H9 (cell line): ENCODE results near the gene LARGE1. TPM values are rescaled to one million over a fixed set of nuclear protein-coding genes. Genes with fewer than 3 reads are reported as not detected.

Source experiments
- DNase-seq: peaks from one replicate; pipeline ENCODE4 v3.0.0-alpha.2; 2017
- H2AFZ ChIP-seq: one replicate; pipeline ENCODE4 v1.6.1; 2013; ENCODE audit warnings: mild to moderate bottlenecking, low read length, control low read depth, moderate library complexity
- H2AK5ac ChIP-seq: 2 replicates; pipeline ENCODE4 v1.6.1; 2013; ENCODE audit warnings: low read length, control low read depth, mixed read lengths; ENCODE audit not compliant: insufficient read length
- H2BK120ac ChIP-seq: one replicate; pipeline ENCODE4 v1.6.1; 2013; ENCODE audit warnings: low read depth, mild to moderate bottlenecking, low read length, control low read depth, inconsistent platforms; ENCODE audit not compliant: poor library complexity, severe bottlenecking
- H2BK12ac ChIP-seq: 2 replicates; pipeline ENCODE4 v1.6.1; 2013; ENCODE audit warnings: low read length, control low read depth, mixed read lengths, low read depth; ENCODE audit not compliant: insufficient read length
- H2BK15ac ChIP-seq: 2 replicates; pipeline ENCODE4 v1.6.1; 2013; ENCODE audit warnings: low read depth, low read length, control low read depth
- H2BK20ac ChIP-seq: one replicate; pipeline ENCODE4 v1.6.1; 2013; ENCODE audit warnings: low read depth, mild to moderate bottlenecking, low read length, control low read depth, inconsistent platforms; ENCODE audit not compliant: poor library complexity, severe bottlenecking
- H2BK5ac ChIP-seq: 2 replicates; pipeline ENCODE4 v1.6.1; 2013; ENCODE audit warnings: low read length, control low read depth, mixed read lengths; ENCODE audit not compliant: insufficient read length
- H3K14ac ChIP-seq: 2 replicates; pipeline ENCODE4 v1.6.1; 2013; ENCODE audit warnings: low read length, control low read depth; ENCODE audit not compliant: insufficient read depth
- H3K18ac ChIP-seq: 2 replicates; pipeline ENCODE4 v1.6.1; 2013; ENCODE audit warnings: low read depth, mild to moderate bottlenecking, mixed read lengths, low read length, control low read depth; ENCODE audit not compliant: insufficient read length
- H3K23ac ChIP-seq: 2 replicates; pipeline ENCODE4 v1.6.1; 2013; ENCODE audit warnings: low read length, control low read depth, mixed read lengths, low read depth; ENCODE audit not compliant: insufficient read length
- H3K23me2 ChIP-seq: 2 replicates; pipeline ENCODE4 v1.6.1; 2013; ENCODE audit warnings: low read depth, mild to moderate bottlenecking, mixed read lengths, low read length, control low read depth; ENCODE audit not compliant: insufficient read length, poor library complexity, severe bottlenecking
- H3K27ac ChIP-seq: 2 replicates; pipeline ENCODE4 v1.5.1; 2013; ENCODE audit warnings: low read length, control low read depth, mixed read lengths, low read depth; ENCODE audit not compliant: insufficient read length
- H3K27me3 ChIP-seq: 2 replicates; pipeline ENCODE4 v1.6.1; 2013; ENCODE audit warnings: low read length, control low read depth, inconsistent platforms; ENCODE audit not compliant: insufficient read depth
- H3K4ac ChIP-seq: 2 replicates; pipeline ENCODE4 v1.6.1; 2013; ENCODE audit warnings: low read depth, mild to moderate bottlenecking, control low read depth, inconsistent platforms, low read length, moderate library complexity
- H3K4me1 ChIP-seq: 2 replicates; pipeline ENCODE4 v1.6.1; 2013; ENCODE audit warnings: low read length, control low read depth, inconsistent platforms; ENCODE audit not compliant: insufficient read depth
- H3K4me2 ChIP-seq: 2 replicates; pipeline ENCODE4 v1.6.1; 2013; ENCODE audit warnings: low read length, control low read depth, mixed read lengths; ENCODE audit not compliant: insufficient read length, insufficient read depth
- H3K56ac ChIP-seq: 2 replicates; pipeline ENCODE4 v1.6.1; 2013; ENCODE audit warnings: low read depth, mild to moderate bottlenecking, mixed read lengths, low read length, control low read depth; ENCODE audit not compliant: insufficient read length
- H3K79me1 ChIP-seq: 2 replicates; pipeline ENCODE4 v1.6.1; 2013; ENCODE audit warnings: low read depth, mild to moderate bottlenecking, moderate library complexity, low read length, control low read depth, inconsistent platforms; ENCODE audit not compliant: insufficient read depth, poor library complexity, severe bottlenecking
- H3K79me2 ChIP-seq: 2 replicates; pipeline ENCODE4 v1.6.1; 2013; ENCODE audit warnings: low read length, control low read depth, inconsistent platforms; ENCODE audit not compliant: insufficient read depth
- H3K9ac ChIP-seq: 2 replicates; pipeline ENCODE4 v1.6.1; 2013; ENCODE audit warnings: low read length, control low read depth, mixed read lengths; ENCODE audit not compliant: insufficient read length; ENCODE audit errors: extremely low read depth
- H3K9me3 ChIP-seq: one replicate; pipeline ENCODE4 v1.6.1; 2013; ENCODE audit warnings: low read depth, low read length, inconsistent platforms; ENCODE audit not compliant: control insufficient read depth
- H3T11ph ChIP-seq: one replicate; pipeline ENCODE4 v1.6.1; 2013; ENCODE audit warnings: mild to moderate bottlenecking, low read length, control low read depth, inconsistent platforms
- H4K20me1 ChIP-seq: one replicate; pipeline ENCODE4 v1.6.1; 2013; ENCODE audit not compliant: control insufficient read depth, insufficient read length, insufficient read depth
- H4K5ac ChIP-seq: 2 replicates; pipeline ENCODE4 v1.6.1; 2013; ENCODE audit warnings: low read depth, mild to moderate bottlenecking, mixed read lengths, low read length, control low read depth; ENCODE audit not compliant: insufficient read length
- H4K8ac ChIP-seq: replicated peaks from 2 replicates; pipeline ENCODE4 v1.6.1; 2013; ENCODE audit warnings: low read length, control low read depth, mixed read lengths, low read depth; ENCODE audit not compliant: insufficient read length
- H4K91ac ChIP-seq: 2 replicates; pipeline ENCODE4 v1.6.1; 2013; ENCODE audit warnings: low read depth, mild to moderate bottlenecking, moderate library complexity, mixed read lengths, low read length, control low read depth; ENCODE audit not compliant: insufficient read length
- H3K27ac Mint-ChIP-seq, 3 experiments: 2 replicates in 2 of 3; 3 replicates in 1 of 3; pipeline ENCODE4 v1.8.0; 2020 to 2021; ENCODE audit warnings: mixed read lengths in 3 of 3, mild to moderate bottlenecking in 1 of 3, moderate library complexity in 1 of 3
- H3K27me3 Mint-ChIP-seq: 2 replicates; pipeline ENCODE4 v1.8.0; 2021; ENCODE audit warnings: low read depth, mild to moderate bottlenecking, moderate library complexity, mixed read lengths
- H3K36me3 Mint-ChIP-seq, 3 experiments: 2 replicates in 2 of 3; 3 replicates in 1 of 3; pipeline ENCODE4 v1.8.0; 2020 to 2021; ENCODE audit warnings: low read depth in 3 of 3, mixed read lengths in 3 of 3; ENCODE audit not compliant: insufficient read depth in 1 of 3
- H3K4me1 Mint-ChIP-seq, 2 experiments: 2 replicates each; pipeline ENCODE4 v1.8.0; 2020; ENCODE audit warnings: mixed read lengths in 2 of 2
- H3K4me3 Mint-ChIP-seq, 2 experiments: 2 replicates in 1 of 2; 3 replicates in 1 of 2; pipeline ENCODE4 v1.8.0; 2020 to 2021; ENCODE audit warnings: mild to moderate bottlenecking in 2 of 2, mixed read lengths in 2 of 2, moderate library complexity in 1 of 2
- H3K9me3 Mint-ChIP-seq, 2 experiments: 2 replicates in 1 of 2; 3 replicates in 1 of 2; pipeline ENCODE4 v1.8.0; 2020; ENCODE audit warnings: mild to moderate bottlenecking in 2 of 2, mixed read lengths in 2 of 2, moderate library complexity in 1 of 2
- CTCF ChIP-seq: fragments of 200-600 bp; sonication (generic); conservative IDR thresholded peaks from 3 replicates; pipeline ENCODE4 v1.8.0; 2021; ENCODE audit warnings: antibody characterized with exemption, mild to moderate bottlenecking
- WGBS: extraction: QIAGEN DNeasy Blood & Tissue Kit; methylation state at CpG from one replicate; pipeline ENCODE4 v1.1.7; 2013; ENCODE audit warnings: missing lambda C conversion rate, low lambda C conversion rate, mixed read lengths; ENCODE audit not compliant: insufficient read length; ENCODE audit errors: extremely low coverage; 5-methylcytosine and 5-hydroxymethylcytosine counted together
- total RNA-seq: library from RNA; stranded (reverse); gene quantifications from 2 replicates; pipeline ENCODE4 v1.2.1, GENCODE V29; 2021

The LARGE1 gene
- total RNA-seq, 1 experiment from 2014 or later, result 43.5 TPM

- Histone ChIP-seq H4K5ac (no peak overlapping the region), H2BK20ac (no peak overlapping the region), H3K79me2 (no peaks in the 10 kb centered on the region), H2BK12ac (no peak overlapping the region), H3K18ac (no peak overlapping the region), H2BK5ac (no peak overlapping the region), H3K4me1 (no peaks in the 10 kb centered on the region), H3K27me3 (no peaks in the 10 kb centered on the region), H2BK120ac (no peak overlapping the region), H3K79me1 (no peaks in the 10 kb centered on the region), H4K20me1 (no peaks in the 10 kb centered on the region), H3T11ph (no peak overlapping the region), H3K4me2 (no peak overlapping the region), H3K23ac (no peak overlapping the region), H3K14ac (no peak overlapping the region), H3K9me3 (no peaks in the 10 kb centered on the region), H3K27ac (no peak overlapping the region), H3K23me2 (no peaks in the 10 kb centered on the region), H2AK5ac (no peak overlapping the region), H3K56ac (no peak overlapping the region), H3K9ac (no peak overlapping the region), H4K91ac (no peak overlapping the region), H4K8ac (no peak overlapping the region), H2BK15ac (no peak overlapping the region), H3K4ac (no peak overlapping the region), H2AFZ (no peak overlapping the region)
- no CpG with 5 or more reads among the region's 6 CpGs for WGBS
- Mint-ChIP-seq H3K36me3 (no peaks in the 10 kb centered on the region), H3K4me3 (no peak overlapping the region), H3K27ac (no peak overlapping the region), H3K27me3 (no peaks in the 10 kb centered on the region; the same call in 1 of the 2 replicates), H3K4me1 (peaks cover 0 to 6% of the 10 kb centered on the region in 2 experiments; a peak in 1 of 4 replicates), H3K9me3 (no peaks in the 10 kb centered on the region)
- no peak for DNase-seq
- no peak for TF ChIP-seq CTCF
Observed at GRCh38 chr22:33443683-33444082, 476.6 kb downstream of the LARGE1 start.
